Stomach (tissue), 9 donors: ENCODE results near the gene PLCXD3. TPM values are rescaled to one million over a fixed set of nuclear protein-coding genes. Genes with fewer than 3 reads are reported as not detected.

Experiments
- DNase-seq, 2 donors: peaks; one replicate each; pipeline versions ENCODE4 v3.0.0 to v3.0.0-alpha.2; 2013 to 2019
- H3K27ac ChIP-seq, 5 donors: fragments of 200-600 bp in 4 of 5; sonication (generic) in 4 of 5; one replicate each; pipeline ENCODE4 v1.5.1; 2013 to 2019; ENCODE audit warnings: mild to moderate bottlenecking in 1 of 5, moderate library complexity in 1 of 5
- H3K27me3 ChIP-seq, 3 donors: fragments of 200-600 bp; sonication (generic); one replicate each; pipeline ENCODE4 v1.5.1; 2017 to 2019; ENCODE audit warnings: mixed run types in 1 of 3
- H3K36me3 ChIP-seq, 4 donors: fragments of 200-600 bp; sonication (generic); 1 replicate in 3 of 4; 2 replicates in 1 of 4; pipeline ENCODE4 v1.5.1; 2016 to 2019
- H3K4me1 ChIP-seq, 4 donors: fragments of 200-600 bp; sonication (generic); one replicate each; pipeline ENCODE4 v1.5.1; 2016 to 2019
- H3K4me3 ChIP-seq, 4 donors: fragments of 200-600 bp; sonication (generic) in 3 of 4; one replicate each; pipeline ENCODE4 v1.5.1; 2016 to 2019; ENCODE audit warnings: mild to moderate bottlenecking in 1 of 4
- H3K9me3 ChIP-seq, 4 donors: fragments of 200-600 bp; sonication (generic); one replicate each; pipeline ENCODE4 v1.5.1; 2016 to 2019
- EP300 ChIP-seq: sonication (generic); formaldehyde crosslinking; IDR thresholded peaks from one replicate; pipeline ENCODE4 v1.6.1; 2017; ENCODE audit warnings: antibody characterized with exemption
- POLR2A ChIP-seq, 4 donors: fragments of 450-650 bp; IDR thresholded peaks; one replicate each; pipeline ENCODE4 v1.6.1; 2016; ENCODE audit warnings: antibody characterized with exemption in 4 of 4, control low read depth in 2 of 4, mild to moderate bottlenecking in 1 of 4, moderate library complexity in 1 of 4
- POLR2AphosphoS5 ChIP-seq, 3 donors: sonication (generic); formaldehyde crosslinking; IDR thresholded peaks; one replicate each; pipeline ENCODE4 v1.6.1; 2016; ENCODE audit warnings: antibody characterized with exemption in 3 of 3
- WGBS, 5 donors: extraction: QIAGEN DNeasy Blood & Tissue Kit in 3 of 5; methylation state at CpG; one replicate each; pipeline versions ENCODE4 v1.1.5 to v1.1.7; 2013 to 2018; 5-methylcytosine and 5-hydroxymethylcytosine counted together
- intact Hi-C: fragments of 100-400 bp; cut with DNase I; formaldehyde crosslinking; loops from one replicate; pipeline ENCODE4 v1.15.1; 2023; ENCODE audit warnings: low total_unique reads
- polyA plus RNA-seq, 3 donors: library from polyadenylated mRNA; stranded (reverse); fragments of 200-250 nt; gene quantifications; one replicate each; pipeline ENCODE4 v1.2.3, GENCODE V29; 2013
- total RNA-seq, 5 donors: library from RNA; depleted of rRNA; stranded (reverse); fragments of >200 nt; gene quantifications; one replicate each; pipeline versions ENCODE4 v1.1.0 to v1.2.3, GENCODE V29; 2014 to 2016
- TF ChIP-seq, protein P1 (sequence below), 7 experiments: fragments of 450-650 bp in 4 of 7; fragments of 200-600 bp in 3 of 7; sonication (generic) in 3 of 7; IDR thresholded peaks; one replicate each; pipeline ENCODE4 v1.5.1; 2016 to 2019; ENCODE audit warnings: antibody characterized with exemption in 7 of 7, control low read depth in 2 of 7, mild to moderate bottlenecking in 1 of 7
- donor health status: healthy with polysubstance abuse.
- donor health status: Bipolar disorder and iron deficiency.
- donor health status: healthy.

Gene PLCXD3
- total and polyA plus RNA-seq, 8 donors: 1.2 to 3.5 (median 2.6) TPM; not detected in 1

DNA sequence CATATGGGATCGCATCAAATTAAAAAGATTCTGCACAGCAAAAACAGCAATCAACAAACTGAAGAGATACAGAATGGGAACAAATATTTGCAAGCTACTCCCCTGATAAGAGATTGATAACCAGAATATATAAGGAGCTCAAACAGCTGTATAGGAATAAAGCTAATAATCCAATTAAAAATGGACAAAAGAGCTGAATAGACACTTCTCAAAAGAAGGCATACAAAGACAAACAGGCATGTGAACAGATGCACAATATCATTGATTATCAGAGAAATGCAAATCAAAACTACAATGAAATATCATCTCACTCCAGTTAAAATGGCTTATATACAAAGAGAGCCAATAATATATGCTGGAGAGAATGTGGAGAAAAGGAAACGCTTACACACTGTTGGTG lies 110.6 kb downstream of the PLCXD3 start:
- 84 to 94% (median 89%) methylated on average over 2 of the region's 2 CpGs for WGBS, 5 donors
- intact Hi-C loops: no loop called here
- TF ChIP-seq EP300: no peak
- no peak for TF ChIP-seq POLR2AphosphoS5 (IDR thresholded peaks at IDR 0.05)
- TF ChIP-seq, protein P1, sequence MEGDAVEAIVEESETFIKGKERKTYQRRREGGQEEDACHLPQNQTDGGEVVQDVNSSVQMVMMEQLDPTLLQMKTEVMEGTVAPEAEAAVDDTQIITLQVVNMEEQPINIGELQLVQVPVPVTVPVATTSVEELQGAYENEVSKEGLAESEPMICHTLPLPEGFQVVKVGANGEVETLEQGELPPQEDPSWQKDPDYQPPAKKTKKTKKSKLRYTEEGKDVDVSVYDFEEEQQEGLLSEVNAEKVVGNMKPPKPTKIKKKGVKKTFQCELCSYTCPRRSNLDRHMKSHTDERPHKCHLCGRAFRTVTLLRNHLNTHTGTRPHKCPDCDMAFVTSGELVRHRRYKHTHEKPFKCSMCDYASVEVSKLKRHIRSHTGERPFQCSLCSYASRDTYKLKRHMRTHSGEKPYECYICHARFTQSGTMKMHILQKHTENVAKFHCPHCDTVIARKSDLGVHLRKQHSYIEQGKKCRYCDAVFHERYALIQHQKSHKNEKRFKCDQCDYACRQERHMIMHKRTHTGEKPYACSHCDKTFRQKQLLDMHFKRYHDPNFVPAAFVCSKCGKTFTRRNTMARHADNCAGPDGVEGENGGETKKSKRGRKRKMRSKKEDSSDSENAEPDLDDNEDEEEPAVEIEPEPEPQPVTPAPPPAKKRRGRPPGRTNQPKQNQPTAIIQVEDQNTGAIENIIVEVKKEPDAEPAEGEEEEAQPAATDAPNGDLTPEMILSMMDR (IDR thresholded peaks at IDR 0.05): no peak
- no peak for TF ChIP-seq POLR2A (IDR thresholded peaks at IDR 0.05)

DNA sequence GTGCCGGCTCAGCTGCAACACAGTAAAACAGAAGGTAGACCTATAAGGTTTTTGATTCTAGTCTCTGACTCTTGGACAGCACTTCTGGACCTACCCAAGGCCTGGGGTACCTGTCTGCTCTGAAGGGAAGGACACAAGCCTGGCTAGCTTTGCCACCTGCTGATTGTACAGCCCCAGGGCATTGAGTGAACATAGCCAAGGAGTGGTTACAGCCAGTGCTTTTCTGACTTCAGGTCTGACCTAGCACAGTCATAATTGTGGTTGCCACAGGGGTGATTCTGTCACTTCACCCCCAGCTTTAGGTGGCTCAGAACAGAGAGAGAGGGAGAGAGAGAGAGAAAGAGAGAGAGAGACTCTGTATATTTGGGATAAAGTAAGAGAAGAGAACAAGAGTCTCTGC lies 118.4 kb downstream of the PLCXD3 start:
- whole genome bisulfite sequencing, 5 donors: 75 to 100% (median 95%) methylated on average over 1 of the region's 1 CpG
- Histone ChIP-seq H3K36me3 (no peaks in the 10 kb centered on the region), H3K9me3 (peaks cover 0 to 16% (median 6%) of the 10 kb centered on the region in 4 donors), H3K27me3 (no peaks in the 10 kb centered on the region), H3K27ac (no peak overlapping the region), H3K4me3 (no peak overlapping the region), H3K4me1 (no peaks in the 10 kb centered on the region)
- intact Hi-C loops: no loop called here
- TF ChIP-seq POLR2A (IDR thresholded peaks at IDR 0.05) (no peak), POLR2AphosphoS5 (IDR thresholded peaks at IDR 0.05) (no peak), EP300 (no peak)
- TF ChIP-seq, protein P1 (IDR thresholded peaks at IDR 0.05): no peak
- DNase-seq: no peak

More for the DNA sequence above, 110.6 kb downstream of the PLCXD3 start:
- Histone ChIP-seq H3K9me3 (peaks cover 0 to 30% (median 15%) of the 10 kb centered on the region in 4 donors), H3K27ac (no peak overlapping the region), H3K36me3 (no peaks in the 10 kb centered on the region), H3K4me3 (no peak overlapping the region), H3K27me3 (no peaks in the 10 kb centered on the region), H3K4me1 (no peaks in the 10 kb centered on the region)
- no peak for DNase-seq

DNA sequence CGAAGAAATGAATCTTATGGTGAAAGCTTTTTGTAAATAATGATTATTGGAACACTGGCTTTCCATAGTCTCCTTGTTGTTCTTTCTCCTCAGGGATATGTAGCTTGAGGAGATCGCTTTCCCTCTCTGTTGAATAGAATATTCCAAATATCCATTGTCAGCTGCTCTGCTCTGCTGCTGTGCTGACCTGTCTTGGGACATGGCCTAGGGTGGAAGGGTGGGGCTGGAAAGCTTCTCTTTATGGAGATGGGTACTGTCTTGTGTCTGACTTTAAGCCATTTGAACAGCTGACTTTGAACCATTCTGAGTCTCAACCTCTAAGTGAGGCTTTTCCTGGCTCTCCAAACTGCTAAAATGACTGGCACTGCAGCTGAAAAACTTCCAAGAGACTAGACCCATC lies 135.8 kb downstream of the PLCXD3 start:
- Histone ChIP-seq H3K27me3 (no peaks in the 10 kb centered on the region), H3K4me3 (no peak overlapping the region), H3K9me3 (no peaks in the 10 kb centered on the region), H3K27ac (no peak overlapping the region), H3K36me3 (no peaks in the 10 kb centered on the region), H3K4me1 (no peaks in the 10 kb centered on the region)
- DNase-seq: no peak
- intact Hi-C loops: no loop called here
- 82 to 94% (median 85%) methylated on average over 2 of the region's 2 CpGs for WGBS, 5 donors
- TF ChIP-seq POLR2A (IDR thresholded peaks at IDR 0.05) (no peak), POLR2AphosphoS5 (IDR thresholded peaks at IDR 0.05) (no peak), EP300 (no peak)
- TF ChIP-seq, protein P1 (IDR thresholded peaks at IDR 0.05): no peak

DNA sequence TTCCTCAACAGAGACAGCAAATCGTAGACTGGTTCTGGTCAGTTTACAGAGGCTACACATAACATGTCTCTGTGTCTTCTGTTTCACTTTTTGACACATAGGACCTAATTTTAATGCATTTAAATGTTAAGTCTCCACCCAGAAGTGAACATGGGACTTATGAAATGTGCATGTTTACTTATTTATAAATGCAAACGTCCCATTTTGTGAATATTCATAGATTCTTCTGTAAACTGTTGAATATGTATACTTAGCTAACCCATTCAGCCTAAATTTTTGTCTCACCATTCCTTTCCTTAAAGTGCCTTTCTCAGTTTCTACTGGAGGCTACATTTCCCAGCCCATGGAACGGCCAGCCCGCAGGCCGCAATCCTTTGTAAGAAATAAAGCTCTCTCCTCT lies 137.2 kb downstream of the PLCXD3 start:
- 83 to 89% (median 87%) methylated on average over 5 of the region's 5 CpGs for WGBS, 5 donors
- Histone ChIP-seq H3K9me3 (no peaks in the 10 kb centered on the region), H3K27me3 (no peaks in the 10 kb centered on the region), H3K36me3 (no peaks in the 10 kb centered on the region), H3K27ac (no peak overlapping the region), H3K4me1 (no peaks in the 10 kb centered on the region), H3K4me3 (no peak overlapping the region)
- no peak for DNase-seq
- TF ChIP-seq, protein P1 (IDR thresholded peaks at IDR 0.05): no peak
- TF ChIP-seq POLR2A (IDR thresholded peaks at IDR 0.05): no peak
- TF ChIP-seq POLR2AphosphoS5 (IDR thresholded peaks at IDR 0.05): no peak
- TF ChIP-seq EP300: no peak
- intact Hi-C loops: no loop called here
